ENCODE measurements around the gene LRRC52.

GRCh38 chr1:165525708-165526107 lies 18.1 kb upstream of the LRRC52 start:
- TF ChIP-seq CTCF (IDR thresholded peaks at IDR 0.05; ENCODE audit: low read depth, low read length): no peak
- no peak for TF ChIP-seq EZH2phosphoT487 (IDR thresholded peaks at IDR 0.05; ENCODE audit: low read depth)
